ENCODE measurements around the gene FUT3. TPM values are rescaled to one million over a fixed set of nuclear protein-coding genes. Genes with fewer than 3 reads are reported as not detected.

Gene FUT3
- polyA plus RNA-seq, 1 donor (not counting 4 experiments of a cell fraction or from before 2014, with no cell fraction given), result 2.9 TPM

GRCh38 chr19:5839065-5840017 is 11.9 kb downstream of the FUT3 start, which contains the start of gene FUT6:
Gene FUT6, minus strand, starts transcription at chr19:5839702. Its CDS starts 7,135 bp downstream, at chr19:5832567.
- Histone ChIP-seq H4K20me1 (ENCODE audit: control insufficient read depth, extremely low read depth, insufficient read depth, low read length) (no peaks in the 10 kb centered on the region), H3K4me3 (ENCODE audit: control insufficient read depth in 2 of 3, extremely low read depth in 1 of 3, insufficient read depth in 2 of 3, low read depth in 1 of 3, low read length in 3 of 3) (no peak within 1 kb of the TSS), H3K9me1 (ENCODE audit: control insufficient read depth, extremely low read depth, insufficient read depth, low read length) (no peaks in the 10 kb centered on the region), H3K36me3 (ENCODE audit: control insufficient read depth in 2 of 2, extremely low read depth in 1 of 2, insufficient read depth in 2 of 2, low read length in 2 of 2) (no peaks in the 10 kb centered on the region), H3K27ac (ENCODE audit: control insufficient read depth, insufficient read depth, low read length) (no peak within 1 kb of the TSS), H3K4me2 (ENCODE audit: control insufficient read depth, extremely low read depth, insufficient read depth, low read depth, low read length) (no peak within 1 kb of the TSS), H3K9ac (ENCODE audit: control insufficient read depth, extremely low read depth, insufficient read depth, low read length) (no peak within 1 kb of the TSS), H2AFZ (ENCODE audit: control insufficient read depth, low read length) (no peak within 1 kb of the TSS), H3K79me2 (ENCODE audit: control insufficient read depth, insufficient read depth, low read length) (no peaks in the 10 kb centered on the region), H3K27me3 (ENCODE audit: control insufficient read depth, extremely low read depth, insufficient read depth, low read length) (peaks cover 4% of the 10 kb centered on the region), H3K4me1 (ENCODE audit: control insufficient read depth, extremely low read depth, insufficient read depth, low read length) (peaks cover 3% of the 10 kb centered on the region), H3K9me3 (ENCODE audit: control insufficient read depth, low read depth, low read length) (no peaks in the 10 kb centered on the region)
- DNase-seq (ENCODE audit: low read depth, low spot score), result no peak
- no peak for FAIRE-seq
- TF ChIP-seq, protein P1, sequence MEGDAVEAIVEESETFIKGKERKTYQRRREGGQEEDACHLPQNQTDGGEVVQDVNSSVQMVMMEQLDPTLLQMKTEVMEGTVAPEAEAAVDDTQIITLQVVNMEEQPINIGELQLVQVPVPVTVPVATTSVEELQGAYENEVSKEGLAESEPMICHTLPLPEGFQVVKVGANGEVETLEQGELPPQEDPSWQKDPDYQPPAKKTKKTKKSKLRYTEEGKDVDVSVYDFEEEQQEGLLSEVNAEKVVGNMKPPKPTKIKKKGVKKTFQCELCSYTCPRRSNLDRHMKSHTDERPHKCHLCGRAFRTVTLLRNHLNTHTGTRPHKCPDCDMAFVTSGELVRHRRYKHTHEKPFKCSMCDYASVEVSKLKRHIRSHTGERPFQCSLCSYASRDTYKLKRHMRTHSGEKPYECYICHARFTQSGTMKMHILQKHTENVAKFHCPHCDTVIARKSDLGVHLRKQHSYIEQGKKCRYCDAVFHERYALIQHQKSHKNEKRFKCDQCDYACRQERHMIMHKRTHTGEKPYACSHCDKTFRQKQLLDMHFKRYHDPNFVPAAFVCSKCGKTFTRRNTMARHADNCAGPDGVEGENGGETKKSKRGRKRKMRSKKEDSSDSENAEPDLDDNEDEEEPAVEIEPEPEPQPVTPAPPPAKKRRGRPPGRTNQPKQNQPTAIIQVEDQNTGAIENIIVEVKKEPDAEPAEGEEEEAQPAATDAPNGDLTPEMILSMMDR (optimal IDR thresholded peaks at IDR 0.05 in 1 of 3, IDR thresholded peaks at IDR 0.05 in 1 of 3, conservative IDR thresholded peaks at IDR 0.05 in 1 of 3; ENCODE audit: extremely low read depth in 1 of 3, insufficient read depth in 2 of 3, low read length in 3 of 3), result no peak
- no peak for TF ChIP-seq EZH2 (IDR thresholded peaks at IDR 0.05; ENCODE audit: low read length)
- dilution Hi-C loops (cut with MboI; ENCODE audit: extremely low pct_ligation_motif_present, low sequenced_read_pairs), result no loop called here

GRCh38 chr19:5838353-5839064 is 12.7 kb downstream of the FUT3 start:
- Histone ChIP-seq H3K4me3 (ENCODE audit: control insufficient read depth in 2 of 3, extremely low read depth in 1 of 3, insufficient read depth in 2 of 3, low read depth in 1 of 3, low read length in 3 of 3) (no peak overlapping the region), H3K9me1 (ENCODE audit: control insufficient read depth, extremely low read depth, insufficient read depth, low read length) (no peaks in the 10 kb centered on the region), H3K36me3 (ENCODE audit: control insufficient read depth in 2 of 2, extremely low read depth in 1 of 2, insufficient read depth in 2 of 2, low read length in 2 of 2) (no peaks in the 10 kb centered on the region), H3K4me1 (ENCODE audit: control insufficient read depth, extremely low read depth, insufficient read depth, low read length) (peaks cover 3% of the 10 kb centered on the region), H3K9me3 (ENCODE audit: control insufficient read depth, low read depth, low read length) (no peaks in the 10 kb centered on the region), H3K4me2 (ENCODE audit: control insufficient read depth, extremely low read depth, insufficient read depth, low read depth, low read length) (no peak overlapping the region), H2AFZ (ENCODE audit: control insufficient read depth, low read length) (no peak overlapping the region), H3K79me2 (ENCODE audit: control insufficient read depth, insufficient read depth, low read length) (no peaks in the 10 kb centered on the region), H4K20me1 (ENCODE audit: control insufficient read depth, extremely low read depth, insufficient read depth, low read length) (no peaks in the 10 kb centered on the region), H3K27ac (ENCODE audit: control insufficient read depth, insufficient read depth, low read length) (no peak overlapping the region), H3K27me3 (ENCODE audit: control insufficient read depth, extremely low read depth, insufficient read depth, low read length) (peaks cover 4% of the 10 kb centered on the region), H3K9ac (ENCODE audit: control insufficient read depth, extremely low read depth, insufficient read depth, low read length) (no peak overlapping the region)
- TF ChIP-seq, protein P1 (optimal IDR thresholded peaks at IDR 0.05 in 1 of 3, IDR thresholded peaks at IDR 0.05 in 1 of 3, conservative IDR thresholded peaks at IDR 0.05 in 1 of 3; ENCODE audit: extremely low read depth in 1 of 3, insufficient read depth in 2 of 3, low read length in 3 of 3), result no peak
- no peak for TF ChIP-seq EZH2 (IDR thresholded peaks at IDR 0.05; ENCODE audit: low read length)
- no peak for FAIRE-seq
- no peak for DNase-seq (ENCODE audit: low read depth, low spot score)
- dilution Hi-C loops (cut with MboI; ENCODE audit: extremely low pct_ligation_motif_present, low sequenced_read_pairs), result no loop called here

All from keratinocyte (primary cell).